Measurements from ENCODE around the gene TBL3.

GRCh38 chr16:2006317-2006716 lies 34.5 kb downstream of the TBL3 start:
- TF ChIP-seq SNAI2 (CRISPR knock-in tag; IDR thresholded peaks at IDR 0.05) = no peak
- no peak for TF ChIP-seq TSHZ2 (CRISPR knock-in tag; IDR thresholded peaks at IDR 0.05)
- no peak for TF ChIP-seq PATZ1 (CRISPR knock-in tag; IDR thresholded peaks at IDR 0.05; ENCODE audit: borderline replicate concordance)
- TF ChIP-seq ISL1 (CRISPR knock-in tag; IDR thresholded peaks at IDR 0.05) = no peak
- no peak for TF ChIP-seq ZFP3 (CRISPR knock-in tag; IDR thresholded peaks at IDR 0.05)
- no peak for TF ChIP-seq ARNTL (CRISPR knock-in tag; IDR thresholded peaks at IDR 0.05; ENCODE audit: borderline replicate concordance, low read depth)
- TF ChIP-seq, protein P1, sequence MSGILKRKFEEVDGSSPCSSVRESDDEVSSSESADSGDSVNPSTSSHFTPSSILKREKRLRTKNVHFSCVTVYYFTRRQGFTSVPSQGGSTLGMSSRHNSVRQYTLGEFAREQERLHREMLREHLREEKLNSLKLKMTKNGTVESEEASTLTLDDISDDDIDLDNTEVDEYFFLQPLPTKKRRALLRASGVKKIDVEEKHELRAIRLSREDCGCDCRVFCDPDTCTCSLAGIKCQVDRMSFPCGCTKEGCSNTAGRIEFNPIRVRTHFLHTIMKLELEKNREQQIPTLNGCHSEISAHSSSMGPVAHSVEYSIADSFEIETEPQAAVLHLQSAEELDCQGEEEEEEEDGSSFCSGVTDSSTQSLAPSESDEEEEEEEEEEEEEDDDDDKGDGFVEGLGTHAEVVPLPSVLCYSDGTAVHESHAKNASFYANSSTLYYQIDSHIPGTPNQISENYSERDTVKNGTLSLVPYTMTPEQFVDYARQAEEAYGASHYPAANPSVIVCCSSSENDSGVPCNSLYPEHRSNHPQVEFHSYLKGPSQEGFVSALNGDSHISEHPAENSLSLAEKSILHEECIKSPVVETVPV (CRISPR knock-in tag; IDR thresholded peaks at IDR 0.05) = no peak
- TF ChIP-seq PPARA (CRISPR knock-in tag; IDR thresholded peaks at IDR 0.05; ENCODE audit: borderline replicate concordance) = no peak
- no peak for TF ChIP-seq ZNF565 (CRISPR knock-in tag; conservative IDR thresholded peaks at IDR 0.05; ENCODE audit: low read depth)
- no peak for TF ChIP-seq ZNF70 (CRISPR knock-in tag; IDR thresholded peaks at IDR 0.05)
- no peak for TF ChIP-seq RARB (CRISPR knock-in tag; IDR thresholded peaks at IDR 0.05)

Data from SK-N-SH treated with all-trans-retinoic acid at 6 μM for 48 hours (cell line).